GM21576 (cell line): Measurements from ENCODE around the gene CAPN11.
"Not testable (repeated sequence)": the region's sequence is repeated elsewhere in the genome, so short reads cannot be mapped to it uniquely, and the experiment has no call there.

Experiments used
- ATAC-seq: cut with Tn5 transposase; IDR thresholded peaks from one replicate; pipeline ENCODE4 v1.9.1; 2021; ENCODE audit warnings: mild to moderate bottlenecking, moderate library complexity; ENCODE audit not compliant: unreplicated experiment

The CAPN11 gene

GRCh38 chr6:44129841-44130322, 28.7 kb upstream of the CAPN11 start:
- ATAC-seq: no peak

GRCh38 chr6:44131892-44132291, 26.7 kb upstream of the CAPN11 start:
- no peak for ATAC-seq

- ATAC-seq: no peak
Observed at GRCh38 chr6:44132476-44132875, 26.1 kb upstream of the CAPN11 start.

GRCh38 chr6:44133003-44133931, 25.4 kb upstream of the CAPN11 start:
- no peak for ATAC-seq

- no peak for ATAC-seq
Observed at GRCh38 chr6:44133981-44134711, 24.5 kb upstream of the CAPN11 start.

GRCh38 chr6:44135173-44135758, 23.4 kb upstream of the CAPN11 start:
- no peak for ATAC-seq

GRCh38 chr6:44135875-44136274, 22.7 kb upstream of the CAPN11 start:
- ATAC-seq: no peak

- ATAC-seq: no peak
Observed at GRCh38 chr6:44138717-44139350, 19.8 kb upstream of the CAPN11 start.

GRCh38 chr6:44139351-44139743, 19.3 kb upstream of the CAPN11 start:
- ATAC-seq: no peak

GRCh38 chr6:44142835-44143234, 15.8 kb upstream of the CAPN11 start:
- no peak for ATAC-seq

- ATAC-seq: no peak
Observed at GRCh38 chr6:44143731-44144130, 14.9 kb upstream of the CAPN11 start.

- ATAC-seq: not testable (repeated sequence)
Observed at GRCh38 chr6:44144536-44144935, 14.1 kb upstream of the CAPN11 start.

- ATAC-seq: no peak
Observed at GRCh38 chr6:44145839-44146238, 12.8 kb upstream of the CAPN11 start.

GRCh38 chr6:44146685-44147084, 11.9 kb upstream of the CAPN11 start:
- ATAC-seq: no peak

- ATAC-seq: no peak
Observed at GRCh38 chr6:44147256-44147655, 11.4 kb upstream of the CAPN11 start.

GRCh38 chr6:44148306-44148705, 10.3 kb upstream of the CAPN11 start:
- no peak for ATAC-seq

- no peak for ATAC-seq
Observed at GRCh38 chr6:44149369-44150012, 9.1 kb upstream of the CAPN11 start.

GRCh38 chr6:44150317-44150917, 8.2 kb upstream of the CAPN11 start:
- ATAC-seq: no peak

GRCh38 chr6:44151348-44152108, 7.1 kb upstream of the CAPN11 start:
- ATAC-seq: no peak

GRCh38 chr6:44152109-44152461, 6.5 kb upstream of the CAPN11 start:
- ATAC-seq: no peak
